ENCODE measurements around the gene BCAR3.
A peak's percentile ranks its signal among the peaks of the same experiment; 100 is the strongest.
"Not testable (repeated sequence)": the region's sequence is repeated elsewhere in the genome, so short reads cannot be mapped to it uniquely, and the experiment has no call there.

BCAR3 gene

DNA sequence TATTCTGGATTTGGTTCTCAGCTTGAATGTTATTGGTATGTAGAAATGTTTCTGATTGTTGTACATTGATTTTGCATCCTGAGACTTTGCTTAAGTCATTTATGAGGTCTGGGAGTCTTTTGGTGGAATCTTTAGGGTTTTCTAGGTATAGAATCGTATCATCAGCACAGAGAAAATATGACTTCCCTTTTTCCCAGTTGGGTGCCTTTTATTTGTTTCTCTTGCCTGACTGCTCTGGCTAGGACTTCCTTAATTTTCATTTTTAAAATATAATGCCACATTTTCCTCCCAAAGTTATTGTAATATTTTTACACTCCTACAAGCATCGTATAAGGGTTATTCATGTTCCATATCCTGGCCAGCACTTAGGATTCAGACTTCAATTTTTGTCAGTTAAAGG is 122.6 kb downstream of the BCAR3 start:
- no peaks in the 10 kb centered on the region for H3K9me3 ChIP-seq (ENCODE audit: control insufficient read depth, low read length)
- no peak overlapping the region for H3K27ac ChIP-seq (ENCODE audit: low read depth, low read length, severe bottlenecking)
- 100% methylated on average over 1 of the region's 2 CpGs; no CpG with 5 or more reads in 1 of the 2 experiments for WGBS, 2 experiments (ENCODE audit: insufficient coverage in 2 of 2)
- no peak overlapping the region for H3K4me3 ChIP-seq (ENCODE audit: extremely low read depth, insufficient read depth, low read length, poor library complexity, severe bottlenecking)
- H3K36me3 ChIP-seq (ENCODE audit: control insufficient read depth, insufficient read depth, low read length) = peaks cover 48% of the 10 kb centered on the region
- H3K4me1 ChIP-seq (ENCODE audit: control insufficient read depth, insufficient read depth, low read length, poor library complexity, severe bottlenecking) = peaks cover 9% of the 10 kb centered on the region

DNA sequence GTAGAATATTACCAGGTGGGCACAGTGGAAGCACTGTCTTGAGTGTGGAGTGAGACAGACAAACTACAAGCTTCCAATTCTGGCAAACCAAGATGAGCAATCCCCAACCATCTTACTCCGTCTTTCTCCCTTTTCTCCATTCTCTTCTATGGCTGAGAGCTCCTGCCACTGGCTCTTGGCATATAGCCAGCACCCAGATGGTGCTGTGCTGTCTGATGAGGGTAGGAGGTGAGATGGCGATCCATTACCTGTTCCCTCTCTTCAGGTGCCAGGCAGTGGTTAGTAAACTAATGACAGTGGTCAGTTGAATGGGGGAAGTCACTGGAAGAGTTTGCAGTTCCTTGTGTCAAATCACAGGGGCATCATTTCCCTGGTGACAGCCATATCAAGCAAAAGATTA is 125.3 kb downstream of the BCAR3 start:
- no peak overlapping the region for H3K27ac ChIP-seq (ENCODE audit: low read depth, low read length, severe bottlenecking)
- H3K4me1 ChIP-seq (ENCODE audit: control insufficient read depth, insufficient read depth, low read length, poor library complexity, severe bottlenecking) = peaks cover 30% of the 10 kb centered on the region
- no peak overlapping the region for H3K4me3 ChIP-seq (ENCODE audit: extremely low read depth, insufficient read depth, low read length, poor library complexity, severe bottlenecking)
- 100% methylated on average over 1 of the region's 2 CpGs; no CpG with 5 or more reads in 1 of the 2 experiments for WGBS, 2 experiments (ENCODE audit: insufficient coverage in 2 of 2)
- no peaks in the 10 kb centered on the region for H3K9me3 ChIP-seq (ENCODE audit: control insufficient read depth, low read length)
- H3K36me3 ChIP-seq (ENCODE audit: control insufficient read depth, insufficient read depth, low read length) = peaks cover 34% of the 10 kb centered on the region

DNA sequence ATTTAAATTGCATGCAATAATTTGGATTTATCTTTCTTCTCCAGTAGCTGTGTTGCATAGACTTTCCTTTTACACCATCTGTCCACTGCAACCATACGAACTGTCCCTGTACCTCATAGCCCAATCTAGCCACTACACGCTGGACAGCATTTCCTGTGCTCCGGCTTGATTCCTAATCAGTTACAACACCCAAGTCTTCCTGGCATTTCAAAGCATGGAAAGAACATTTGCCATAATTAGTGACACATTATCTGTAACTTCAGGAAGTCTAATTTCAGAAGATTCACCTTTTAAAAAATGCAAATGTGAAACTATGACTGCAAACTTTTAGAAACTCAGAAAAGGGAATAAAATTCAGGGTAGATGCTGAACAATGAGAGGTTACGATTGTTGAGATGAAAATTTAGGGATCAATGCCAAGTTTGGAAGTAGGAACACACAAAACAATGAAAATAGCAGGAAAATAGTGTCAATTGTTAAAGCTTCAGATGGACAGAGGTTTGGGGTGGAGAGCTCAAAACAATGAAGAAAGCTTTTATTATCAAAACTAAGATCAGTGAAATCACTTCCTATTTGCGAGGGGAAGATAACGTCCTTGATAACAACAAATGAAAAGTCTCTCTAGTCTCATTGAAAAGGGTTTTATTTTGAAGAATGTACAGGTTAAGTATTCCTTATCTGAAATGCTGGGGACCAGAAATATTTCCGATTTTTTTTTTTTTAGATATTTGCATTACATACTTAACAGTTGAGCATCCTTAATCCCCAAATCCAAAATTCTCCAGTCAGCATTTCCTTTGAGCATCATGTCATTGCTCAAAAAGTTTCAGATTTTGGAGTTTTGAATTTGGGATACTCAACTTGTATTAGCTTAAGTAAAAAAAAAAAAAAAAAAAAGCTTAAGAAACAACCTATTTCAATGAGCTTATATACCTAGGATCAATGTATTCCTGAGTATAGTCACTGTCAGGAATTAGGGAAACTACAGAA is 126.5 kb downstream of the BCAR3 start:
- H3K36me3 ChIP-seq (ENCODE audit: control insufficient read depth, insufficient read depth, low read length) = peaks cover 35% of the 10 kb centered on the region
- H3K9me3 ChIP-seq (ENCODE audit: control insufficient read depth, low read length) = no peaks in the 10 kb centered on the region
- 86 to 94% methylated on average over 3 to 4 of the region's 7 CpGs for WGBS, 2 experiments (ENCODE audit: insufficient coverage in 2 of 2)
- H3K4me1 ChIP-seq (ENCODE audit: control insufficient read depth, insufficient read depth, low read length, poor library complexity, severe bottlenecking) = peaks cover 30% of the 10 kb centered on the region
- H3K4me3 ChIP-seq (ENCODE audit: extremely low read depth, insufficient read depth, low read length, poor library complexity, severe bottlenecking) = no peak overlapping the region
- H3K27ac ChIP-seq (ENCODE audit: low read depth, low read length, severe bottlenecking) = peak overlapping the region; percentile 66

DNA sequence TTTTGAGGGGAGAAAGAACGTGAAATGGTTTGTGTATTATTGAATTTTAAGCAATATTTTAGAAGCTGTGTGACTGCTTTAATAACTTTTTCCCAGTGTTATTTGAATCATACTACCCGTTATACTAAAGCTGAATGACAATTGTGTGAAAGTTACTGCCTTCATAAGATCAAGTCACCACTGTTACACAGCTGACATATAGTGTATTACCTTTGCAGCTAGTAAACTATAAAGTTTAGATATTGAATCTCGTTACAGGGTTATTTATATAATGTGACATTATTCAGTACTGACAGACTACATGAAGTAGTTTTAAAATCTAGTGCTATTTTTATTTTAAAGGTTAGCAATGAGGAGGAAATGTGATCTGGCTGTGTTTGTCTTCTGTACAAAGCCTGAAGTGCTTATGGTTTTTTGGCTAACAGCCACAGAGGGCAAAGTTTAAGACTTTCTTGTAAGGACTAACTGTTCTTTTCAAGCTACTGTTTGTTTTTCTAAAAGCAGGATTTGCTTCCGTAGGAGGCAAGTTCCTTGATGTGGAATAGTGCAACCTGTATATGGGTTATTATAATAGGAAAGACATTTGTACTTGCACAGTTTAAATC is 127.6 kb downstream of the BCAR3 start:
- H3K36me3 ChIP-seq (ENCODE audit: control insufficient read depth, insufficient read depth, low read length) = peaks cover 38% of the 10 kb centered on the region
- no CpG with 5 or more reads among the region's 4 CpGs for WGBS, 2 experiments (ENCODE audit: insufficient coverage in 2 of 2)
- not testable (repeated sequence) for H3K27ac ChIP-seq (ENCODE audit: low read depth, low read length, severe bottlenecking); H3K4me3 ChIP-seq (ENCODE audit: extremely low read depth, insufficient read depth, low read length, poor library complexity, severe bottlenecking); H3K9me3 ChIP-seq (ENCODE audit: control insufficient read depth, low read length)
- peaks cover 30% of the 10 kb centered on the region for H3K4me1 ChIP-seq (ENCODE audit: control insufficient read depth, insufficient read depth, low read length, poor library complexity, severe bottlenecking)

DNA sequence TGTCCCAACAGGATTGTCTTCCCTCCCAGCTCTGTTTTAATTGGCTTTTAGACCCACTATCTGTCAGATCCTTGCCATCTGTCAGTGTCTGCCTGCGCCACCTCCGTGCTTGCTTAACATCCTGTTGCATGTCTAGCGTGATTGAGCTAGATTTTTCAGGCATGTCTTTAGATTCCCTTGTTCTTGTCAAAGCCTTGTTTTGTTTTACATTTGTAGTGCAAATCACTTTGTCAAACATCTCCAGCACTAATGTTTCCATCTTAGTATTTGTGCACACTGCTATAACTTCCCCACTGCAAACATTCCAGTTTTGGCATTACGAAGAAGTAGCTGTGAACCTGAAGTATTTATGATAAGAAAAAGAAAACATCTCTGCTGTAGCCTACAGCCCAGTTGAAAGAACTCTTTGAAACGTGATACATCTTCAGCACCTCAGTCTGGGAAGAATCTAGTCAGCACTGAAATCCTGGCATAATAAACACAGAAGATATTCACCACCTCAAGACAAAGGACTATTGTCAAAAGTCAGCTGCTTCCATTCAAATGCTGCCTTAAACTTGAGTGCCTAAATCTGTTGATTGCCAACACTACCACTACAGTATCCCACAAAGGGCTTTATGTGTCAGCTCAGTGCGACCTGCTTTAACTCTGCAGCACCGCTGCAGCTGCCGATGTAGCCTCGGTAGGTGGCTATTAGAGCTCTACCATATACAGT is 128.7 kb downstream of the BCAR3 start:
- Histone ChIP-seq H3K36me3 (ENCODE audit: control insufficient read depth, insufficient read depth, low read length) (peaks cover 37% of the 10 kb centered on the region), H3K4me1 (ENCODE audit: control insufficient read depth, insufficient read depth, low read length, poor library complexity, severe bottlenecking) (peaks cover 30% of the 10 kb centered on the region), H3K4me3 (ENCODE audit: extremely low read depth, insufficient read depth, low read length, poor library complexity, severe bottlenecking) (no peak overlapping the region), H3K27ac (ENCODE audit: low read depth, low read length, severe bottlenecking) (peak overlapping the region; percentile 85), H3K9me3 (ENCODE audit: control insufficient read depth, low read length) (no peaks in the 10 kb centered on the region)
- WGBS, 2 experiments (ENCODE audit: insufficient coverage in 2 of 2) = 72 to 83% methylated on average over 5 to 7 of the region's 9 CpGs

DNA sequence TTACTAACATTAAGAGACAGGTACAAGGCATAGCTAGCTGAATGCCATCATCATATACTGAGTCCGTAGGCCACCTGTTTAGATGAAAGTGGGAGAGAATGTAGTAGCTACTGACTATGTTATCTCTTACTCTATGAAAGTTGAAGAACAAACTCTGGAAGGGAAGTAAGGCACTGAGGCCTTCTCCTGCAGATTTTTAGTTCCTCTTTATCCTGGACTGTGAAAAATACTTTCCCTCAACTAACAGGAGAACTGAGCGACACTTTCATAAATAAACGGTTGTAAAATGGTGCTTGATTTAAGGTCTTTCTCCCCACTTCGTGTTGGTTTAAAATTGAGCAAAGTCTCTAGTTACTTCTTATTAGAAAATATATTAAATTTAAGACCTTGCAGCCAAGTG is 131.8 kb downstream of the BCAR3 start:
- Histone ChIP-seq H3K4me3 (ENCODE audit: extremely low read depth, insufficient read depth, low read length, poor library complexity, severe bottlenecking) (no peak overlapping the region), H3K27ac (ENCODE audit: low read depth, low read length, severe bottlenecking) (no peak overlapping the region), H3K9me3 (ENCODE audit: control insufficient read depth, low read length) (no peaks in the 10 kb centered on the region), H3K4me1 (ENCODE audit: control insufficient read depth, insufficient read depth, low read length, poor library complexity, severe bottlenecking) (peaks cover 25% of the 10 kb centered on the region), H3K36me3 (ENCODE audit: control insufficient read depth, insufficient read depth, low read length) (peaks cover 49% of the 10 kb centered on the region)
- WGBS, 2 experiments (ENCODE audit: insufficient coverage in 2 of 2) = no CpG with 5 or more reads among the region's 4 CpGs

DNA sequence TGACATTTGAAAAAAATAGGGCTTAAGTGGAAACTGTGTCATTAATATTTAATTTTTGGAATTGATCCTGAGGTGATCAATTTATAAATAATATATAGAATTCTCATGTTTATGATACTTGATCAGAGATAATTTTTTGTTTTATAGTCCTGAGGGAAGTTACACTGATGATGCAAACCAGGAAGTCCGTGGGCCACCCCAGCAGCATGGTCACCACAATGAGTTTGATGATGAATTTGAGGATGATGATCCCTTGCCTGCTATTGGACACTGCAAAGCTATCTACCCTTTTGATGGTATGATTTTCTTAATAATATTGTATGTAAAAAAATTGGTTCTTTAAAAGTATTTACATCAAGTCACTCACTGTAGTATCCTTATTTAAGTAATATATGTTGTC is 132.5 kb downstream of the BCAR3 start:
- H3K36me3 ChIP-seq (ENCODE audit: control insufficient read depth, insufficient read depth, low read length) = peaks cover 49% of the 10 kb centered on the region
- WGBS, 2 experiments (ENCODE audit: insufficient coverage in 2 of 2) = 100% methylated on average over 1 of the region's 1 CpG

DNA sequence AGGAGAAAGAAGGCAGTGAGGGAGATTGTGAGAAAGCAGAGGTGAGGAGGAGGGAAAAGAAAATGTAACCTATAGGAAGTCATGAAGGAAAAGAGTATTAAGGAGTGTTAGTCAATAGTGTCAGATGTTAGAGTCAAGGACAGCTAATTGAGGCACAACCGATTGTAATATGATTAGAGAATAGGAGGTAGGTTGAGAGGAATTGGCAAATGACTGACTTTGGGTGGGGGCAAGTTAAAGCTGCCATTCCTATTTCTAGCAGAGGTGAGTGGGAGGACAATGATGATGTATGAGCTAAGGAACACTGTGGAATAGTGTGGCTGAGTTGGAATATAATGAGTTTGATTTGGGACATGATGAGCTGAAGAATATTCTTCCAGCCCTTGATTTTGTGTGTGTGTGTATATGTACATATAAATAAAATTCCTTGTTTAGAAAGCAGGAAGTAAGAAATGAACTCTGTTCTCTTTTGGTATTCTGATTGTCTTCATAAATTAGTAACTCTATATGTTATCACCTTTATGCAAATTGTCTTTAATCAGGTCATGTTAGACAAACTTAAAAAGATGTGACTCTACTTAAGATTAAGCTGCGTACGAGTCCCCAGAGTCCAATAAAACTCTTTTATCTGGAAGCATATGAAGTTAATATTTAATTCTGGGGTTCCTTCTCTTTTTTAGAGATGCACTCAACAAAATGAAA is 135.3 kb downstream of the BCAR3 start:
- peaks cover 50% of the 10 kb centered on the region for H3K36me3 ChIP-seq (ENCODE audit: control insufficient read depth, insufficient read depth, low read length)

More for the DNA sequence above, 132.5 kb downstream of the BCAR3 start:
- peaks cover 21% of the 10 kb centered on the region for H3K4me1 ChIP-seq (ENCODE audit: control insufficient read depth, insufficient read depth, low read length, poor library complexity, severe bottlenecking)
- H3K4me3 ChIP-seq (ENCODE audit: extremely low read depth, insufficient read depth, low read length, poor library complexity, severe bottlenecking) = no peak overlapping the region
- H3K9me3 ChIP-seq (ENCODE audit: control insufficient read depth, low read length) = no peaks in the 10 kb centered on the region
- no peak overlapping the region for H3K27ac ChIP-seq (ENCODE audit: low read depth, low read length, severe bottlenecking)

DNA sequence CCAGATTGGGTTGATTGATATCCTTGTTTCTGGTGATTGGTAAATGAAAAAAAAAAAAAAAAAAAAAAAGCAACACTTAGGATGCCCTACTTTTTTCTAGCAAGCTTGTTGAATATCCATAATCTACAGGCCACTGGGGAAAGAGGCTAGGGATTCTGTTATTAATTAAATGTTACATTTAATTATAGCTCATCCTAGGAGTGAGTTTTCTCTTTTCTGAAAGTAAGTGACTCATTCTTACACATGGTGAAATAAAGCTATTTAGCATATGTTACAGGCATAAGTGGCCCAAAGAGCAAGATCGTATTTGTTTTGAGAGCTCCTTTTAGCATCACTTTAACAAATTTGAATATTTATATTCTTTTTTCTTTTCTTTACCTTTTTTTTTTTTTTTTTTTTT is 139.2 kb downstream of the BCAR3 start:
- Histone ChIP-seq H3K4me3 (ENCODE audit: extremely low read depth, insufficient read depth, low read length, poor library complexity, severe bottlenecking) (no peak overlapping the region), H3K36me3 (ENCODE audit: control insufficient read depth, insufficient read depth, low read length) (peaks cover 21% of the 10 kb centered on the region), H3K4me1 (ENCODE audit: control insufficient read depth, insufficient read depth, low read length, poor library complexity, severe bottlenecking) (no peaks in the 10 kb centered on the region), H3K27ac (ENCODE audit: low read depth, low read length, severe bottlenecking) (no peak overlapping the region), H3K9me3 (ENCODE audit: control insufficient read depth, low read length) (no peaks in the 10 kb centered on the region)
- WGBS, 2 experiments (ENCODE audit: insufficient coverage in 2 of 2) = no CpG with 5 or more reads among the region's 1 CpG

More for the DNA sequence above, 135.3 kb downstream of the BCAR3 start:
- H3K9me3 ChIP-seq (ENCODE audit: control insufficient read depth, low read length) = no peaks in the 10 kb centered on the region
- H3K27ac ChIP-seq (ENCODE audit: low read depth, low read length, severe bottlenecking) = no peak overlapping the region
- WGBS, 2 experiments (ENCODE audit: insufficient coverage in 2 of 2) = 100% methylated on average over 1 of the region's 3 CpGs
- H3K4me1 ChIP-seq (ENCODE audit: control insufficient read depth, insufficient read depth, low read length, poor library complexity, severe bottlenecking) = no peaks in the 10 kb centered on the region
- no peak overlapping the region for H3K4me3 ChIP-seq (ENCODE audit: extremely low read depth, insufficient read depth, low read length, poor library complexity, severe bottlenecking)

DNA sequence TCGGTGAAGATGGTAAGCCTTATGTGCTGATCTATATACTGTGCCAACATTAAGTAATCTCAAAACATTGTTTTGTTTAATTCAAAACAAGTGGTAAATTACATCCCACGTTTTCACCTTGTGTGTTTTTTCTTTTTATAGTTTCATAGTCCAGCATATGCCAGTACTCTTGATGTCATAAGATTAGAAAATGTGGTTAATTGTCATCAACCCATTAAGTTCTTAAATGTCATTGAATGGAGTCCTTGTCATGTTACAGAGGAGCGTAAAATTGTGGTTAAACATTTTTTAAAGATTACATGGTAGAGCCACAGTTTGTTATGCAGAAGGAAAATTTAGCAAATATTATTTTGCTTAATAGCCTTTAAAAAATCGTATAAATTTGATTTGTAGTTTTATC is 140.6 kb downstream of the BCAR3 start:
- Histone ChIP-seq H3K4me3 (ENCODE audit: extremely low read depth, insufficient read depth, low read length, poor library complexity, severe bottlenecking) (no peak overlapping the region), H3K4me1 (ENCODE audit: control insufficient read depth, insufficient read depth, low read length, poor library complexity, severe bottlenecking) (no peaks in the 10 kb centered on the region), H3K9me3 (ENCODE audit: control insufficient read depth, low read length) (no peaks in the 10 kb centered on the region), H3K36me3 (ENCODE audit: control insufficient read depth, insufficient read depth, low read length) (peaks cover 20% of the 10 kb centered on the region), H3K27ac (ENCODE audit: low read depth, low read length, severe bottlenecking) (no peak overlapping the region)
- no CpG with 5 or more reads among the region's 4 CpGs for WGBS, 2 experiments (ENCODE audit: insufficient coverage in 2 of 2)

All from mesodermal cell (in vitro differentiated cells).